HG03460 (cell line): Measurements from ENCODE around the gene SCAP.
"Not testable (repeated sequence)": the region's sequence is repeated elsewhere in the genome, so short reads cannot be mapped to it uniquely, and the experiment has no call there.

ENCODE experiments used
- ATAC-seq: cut with Tn5 transposase; IDR thresholded peaks from one replicate; pipeline ENCODE4 v1.9.1; 2021; ENCODE audit not compliant: unreplicated experiment

SCAP gene

DNA sequence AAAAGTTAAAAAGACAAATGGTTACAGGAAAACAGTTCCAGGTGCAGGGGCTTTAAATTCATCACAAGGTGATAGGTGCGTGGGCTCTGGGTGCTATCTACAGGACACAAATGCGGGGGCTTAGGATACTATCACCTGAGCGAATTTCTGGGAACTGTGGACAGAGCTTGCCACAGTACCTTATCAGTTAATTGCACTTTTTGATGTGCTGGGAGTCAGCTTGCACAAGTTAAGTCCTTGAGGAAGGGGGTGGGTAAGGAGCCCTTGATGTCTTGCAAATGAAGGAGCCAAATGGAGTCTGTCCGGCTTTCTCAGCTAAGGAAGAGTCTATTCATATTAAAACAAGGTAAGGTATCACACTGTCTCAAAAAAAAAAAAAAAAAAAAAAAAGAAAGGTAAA lies 6.0 kb upstream of the SCAP start:
- not testable (repeated sequence) for ATAC-seq

DNA sequence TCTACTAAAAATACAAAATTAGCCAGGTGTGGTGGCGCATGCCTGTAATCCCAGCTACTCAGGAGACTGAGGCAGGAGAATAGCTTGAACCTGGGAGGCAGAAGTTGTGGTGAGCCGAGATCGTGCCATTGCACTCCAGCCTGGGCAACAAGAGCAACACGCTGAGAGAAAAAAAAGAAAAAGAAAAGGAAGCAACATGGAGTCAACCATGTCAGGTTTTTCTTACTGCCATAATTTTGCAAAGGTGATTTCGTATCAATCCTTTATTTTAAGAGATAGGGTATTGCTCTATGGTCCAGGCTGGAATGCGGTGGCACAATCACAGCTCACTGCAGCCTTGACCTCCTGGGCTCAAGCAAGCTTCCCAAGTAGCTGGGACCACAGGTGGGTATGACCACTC lies 4.5 kb upstream of the SCAP start:
- not testable (repeated sequence) for ATAC-seq

DNA sequence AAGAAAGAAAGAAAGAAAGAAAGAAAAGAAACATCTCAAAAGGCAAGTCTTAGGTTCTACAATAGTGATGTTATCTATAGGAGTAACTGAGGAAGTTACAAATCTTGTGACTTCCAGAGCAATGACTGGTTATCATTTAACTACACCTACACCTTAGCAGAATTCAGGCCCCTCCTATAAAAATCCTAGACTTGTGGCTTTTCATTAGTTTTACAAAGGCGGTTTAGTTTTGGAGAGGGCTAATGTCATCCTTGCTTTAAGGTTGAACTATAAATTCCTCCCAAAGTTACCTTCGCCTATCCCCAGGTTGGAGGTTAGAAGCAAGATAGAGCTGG lies 4.1 kb upstream of the SCAP start:
- ATAC-seq: no peak

- ATAC-seq: no peak
These were observed 2.3 kb upstream of the SCAP start for GRCh38 chr3:47478022-47478421.

DNA sequence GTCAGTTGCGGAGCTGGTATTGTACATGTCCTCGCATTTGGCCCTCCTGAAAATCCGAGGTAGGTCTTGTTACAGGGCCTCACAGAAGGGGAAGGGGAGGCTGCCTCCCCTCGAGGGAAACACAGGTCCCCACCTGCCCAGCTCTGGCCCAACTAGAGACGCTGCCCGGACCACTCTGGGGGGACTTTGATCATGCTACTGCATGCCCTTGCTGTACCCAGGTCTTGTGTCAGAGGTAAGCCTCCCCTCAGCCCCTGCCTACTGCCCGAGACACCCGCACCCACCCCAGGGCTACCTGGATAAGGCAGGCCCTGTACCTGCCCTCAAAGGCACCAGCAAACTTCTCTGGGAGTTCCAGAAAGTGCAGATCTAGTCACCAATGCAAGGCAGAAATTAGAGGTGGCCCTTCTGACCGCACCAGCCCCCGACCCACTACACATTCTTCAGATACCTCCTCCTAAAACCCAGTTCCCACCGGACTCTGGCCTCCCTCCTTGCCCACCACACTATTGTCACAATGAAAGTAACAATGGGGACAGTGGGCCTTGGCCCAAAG lies 981 bp upstream of the SCAP start:
- no peak for ATAC-seq

- no peak for ATAC-seq
These were observed 537 bp upstream of the SCAP start for GRCh38 chr3:47476330-47476626.

- no peak for ATAC-seq
These were observed 642 bp downstream of the SCAP start for GRCh38 chr3:47475029-47475569.

- ATAC-seq: no peak
These were observed 2.4 kb downstream of the SCAP start for GRCh38 chr3:47473391-47473790.

DNA sequence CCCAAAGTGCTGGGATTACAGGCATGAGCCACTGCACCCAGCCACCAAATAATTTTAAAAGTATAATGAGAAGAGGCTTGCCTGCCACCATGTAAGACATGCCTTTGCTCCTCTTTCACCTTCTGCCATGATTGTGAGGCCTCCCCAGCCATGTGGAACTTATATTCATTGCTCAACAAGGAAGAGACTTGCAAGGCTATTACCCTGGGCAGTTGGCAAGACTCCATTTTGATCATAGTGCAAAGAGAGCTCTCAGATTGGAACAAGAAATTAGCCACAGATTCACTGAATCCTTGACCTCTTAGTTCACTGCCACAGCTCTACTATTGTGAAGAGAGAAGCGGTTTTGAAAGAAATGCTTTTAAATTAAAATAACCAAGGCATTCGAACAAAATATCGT lies 6.1 kb downstream of the SCAP start:
- ATAC-seq: no peak

DNA sequence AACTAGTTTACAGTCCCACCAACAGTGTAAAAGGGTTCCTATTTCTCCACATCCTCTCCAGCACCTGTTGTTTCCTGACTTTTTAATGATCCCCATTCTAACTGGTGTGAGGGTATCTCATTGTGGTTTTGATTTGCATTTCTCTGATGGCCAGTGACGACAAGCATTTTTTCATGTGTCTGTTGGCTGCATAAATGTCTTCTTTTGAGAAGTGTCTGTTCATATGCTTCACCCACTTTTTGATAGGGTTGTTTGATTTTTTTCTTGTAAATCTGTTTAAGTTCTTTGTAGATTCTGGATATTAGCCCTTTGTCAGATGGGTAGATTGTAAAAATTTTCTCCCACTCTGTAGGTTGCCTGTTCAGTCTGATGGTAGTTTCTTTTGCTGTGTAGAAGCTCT lies 7.4 kb downstream of the SCAP start:
- not testable (repeated sequence) for ATAC-seq

DNA sequence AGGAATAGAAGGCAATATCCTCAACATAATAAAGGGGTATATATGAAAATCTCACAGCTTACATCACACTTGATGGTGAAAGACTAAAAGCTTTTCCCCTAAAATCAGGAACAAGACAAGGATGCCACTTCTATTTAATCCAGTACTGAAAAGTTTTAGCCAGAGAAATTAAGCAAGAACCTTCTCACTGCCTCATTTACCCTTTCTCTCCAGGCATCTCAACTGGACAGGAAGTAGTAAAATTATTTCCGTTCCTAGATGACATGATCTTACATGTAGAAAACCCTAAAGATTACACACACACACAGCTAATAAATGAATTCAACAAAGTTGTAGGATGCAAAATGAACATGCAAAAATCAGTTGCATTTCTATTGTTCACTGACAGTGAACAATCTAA lies 11.2 kb downstream of the SCAP start:
- no peak for ATAC-seq

GRCh38 chr3:47459534-47460085 lies 16.1 kb downstream of the SCAP start:
- ATAC-seq: not testable (repeated sequence)

DNA sequence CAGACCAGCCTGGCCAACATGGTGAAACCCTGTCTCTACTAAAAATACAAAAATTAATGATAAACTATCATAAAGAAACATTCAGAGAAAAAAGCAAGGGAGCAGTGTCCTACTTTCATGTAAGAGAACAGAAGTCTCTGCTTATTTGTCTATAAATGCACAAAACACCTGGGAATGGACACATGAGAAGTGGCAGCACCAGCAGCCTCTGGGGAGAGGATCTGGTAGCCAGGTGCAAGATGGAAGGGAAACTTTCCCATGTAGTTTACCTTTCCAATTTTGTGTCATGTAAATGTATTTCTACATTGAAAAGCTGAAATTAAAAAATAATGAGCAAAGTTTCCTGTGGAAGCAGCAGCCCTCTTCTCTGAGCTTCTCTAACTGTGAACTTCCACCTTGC lies 18.8 kb downstream of the SCAP start:
- no peak for ATAC-seq

- no peak for ATAC-seq
These were observed 19.8 kb downstream of the SCAP start for GRCh38 chr3:47455806-47456452.

DNA sequence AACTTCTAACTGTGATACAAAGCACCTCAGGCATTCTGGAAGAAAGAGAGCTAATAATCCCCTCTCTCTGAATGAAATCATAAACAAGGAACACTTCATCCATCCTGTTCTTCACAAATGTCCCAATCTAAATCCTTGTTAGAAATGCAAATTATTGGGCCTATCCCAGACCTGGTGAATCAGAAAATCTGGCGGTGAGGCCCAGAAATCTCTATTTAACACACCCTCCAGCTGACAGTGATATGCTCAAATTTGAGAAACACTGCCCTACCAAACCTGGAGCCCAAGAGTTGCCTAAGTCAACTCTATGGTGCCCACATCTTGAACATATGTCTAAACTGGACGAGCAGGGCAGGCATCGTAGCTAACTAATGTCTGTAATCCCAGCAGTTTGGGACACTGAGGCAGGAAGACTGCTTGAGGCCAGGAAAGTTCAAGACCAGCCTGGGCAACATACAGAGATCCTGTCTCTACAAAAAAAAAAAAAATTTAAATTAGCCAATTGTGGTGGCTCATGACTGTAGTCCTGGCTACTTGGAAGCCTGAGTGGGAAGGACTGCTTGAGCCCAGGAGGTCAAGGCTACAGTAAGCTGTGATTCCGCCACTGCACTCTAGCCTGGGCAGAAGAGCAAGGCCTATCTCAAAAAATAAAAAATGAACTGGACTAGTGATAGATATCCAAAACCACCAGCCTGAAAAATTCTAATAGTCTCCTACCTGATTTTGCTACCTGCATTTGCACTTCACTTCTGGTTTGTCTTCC lies 23.1 kb downstream of the SCAP start:
- no peak for ATAC-seq

- no peak for ATAC-seq
These were observed 31.6 kb downstream of the SCAP start for GRCh38 chr3:47444103-47444502.

GRCh38 chr3:47443611-47443995 lies 32.1 kb downstream of the SCAP start:
- ATAC-seq: no peak

DNA sequence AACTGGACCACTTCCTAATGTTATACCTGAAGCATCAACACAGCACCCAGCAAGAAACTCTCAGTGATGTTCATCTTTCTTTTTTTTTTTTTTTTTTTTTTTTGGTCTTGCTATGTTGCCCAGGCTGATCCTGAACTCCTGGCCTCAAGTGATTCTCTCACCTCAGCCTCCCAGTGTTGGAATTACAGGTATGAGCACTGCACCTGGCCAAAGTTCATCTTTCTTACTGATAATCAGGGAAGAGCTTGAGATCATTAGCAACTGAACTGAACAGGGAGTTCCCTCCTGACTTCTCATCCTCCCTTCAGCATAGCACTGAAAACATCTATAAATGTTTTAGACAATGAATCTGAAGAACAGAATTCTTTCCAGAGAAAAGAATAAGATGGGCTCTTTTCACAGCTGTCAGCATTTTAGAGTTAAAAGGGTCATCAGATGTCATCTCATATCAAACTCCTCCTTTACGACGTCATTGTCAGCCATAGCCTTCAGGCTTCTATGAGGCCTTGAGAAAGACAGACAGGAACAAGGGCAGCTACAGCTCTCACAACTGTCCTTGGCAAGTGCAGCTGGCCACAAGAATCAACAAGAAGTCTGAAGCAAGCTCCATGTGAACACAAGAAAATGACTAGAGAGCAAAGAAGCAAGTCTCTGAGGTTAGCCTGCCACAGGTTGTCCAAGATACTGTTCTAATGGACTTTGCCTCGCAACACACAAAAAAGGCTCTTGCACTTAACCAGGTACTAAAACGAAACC lies 33.8 kb downstream of the SCAP start:
- no peak for ATAC-seq

- no peak for ATAC-seq
These were observed 35.6 kb downstream of the SCAP start for GRCh38 chr3:47440131-47440530.

GRCh38 chr3:47436180-47436579 lies 39.6 kb downstream of the SCAP start:
- no peak for ATAC-seq

DNA sequence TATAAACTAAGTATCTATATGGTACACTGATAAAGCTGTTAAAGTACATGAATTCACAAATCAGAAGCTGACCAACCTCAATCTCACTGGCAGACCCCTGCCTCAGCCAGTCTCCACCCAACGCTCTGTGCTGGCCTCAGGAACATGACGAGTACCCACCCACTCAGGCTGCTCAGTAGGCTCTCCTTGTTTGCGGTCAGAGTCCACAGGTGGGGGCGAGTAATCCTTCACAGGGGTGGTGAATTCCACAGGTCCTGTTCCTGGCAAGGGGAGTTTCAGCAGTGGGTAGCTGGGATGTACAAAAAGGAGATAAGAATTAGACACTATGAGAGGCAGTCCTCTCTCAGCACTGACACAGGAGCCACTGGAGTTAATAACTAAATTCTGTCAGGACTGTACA lies 40.9 kb downstream of the SCAP start:
- no peak for ATAC-seq

- no peak for ATAC-seq
These were observed 41.9 kb downstream of the SCAP start for GRCh38 chr3:47433796-47434195.
